Measurements from ENCODE around the gene CYP19A1.

DNA sequence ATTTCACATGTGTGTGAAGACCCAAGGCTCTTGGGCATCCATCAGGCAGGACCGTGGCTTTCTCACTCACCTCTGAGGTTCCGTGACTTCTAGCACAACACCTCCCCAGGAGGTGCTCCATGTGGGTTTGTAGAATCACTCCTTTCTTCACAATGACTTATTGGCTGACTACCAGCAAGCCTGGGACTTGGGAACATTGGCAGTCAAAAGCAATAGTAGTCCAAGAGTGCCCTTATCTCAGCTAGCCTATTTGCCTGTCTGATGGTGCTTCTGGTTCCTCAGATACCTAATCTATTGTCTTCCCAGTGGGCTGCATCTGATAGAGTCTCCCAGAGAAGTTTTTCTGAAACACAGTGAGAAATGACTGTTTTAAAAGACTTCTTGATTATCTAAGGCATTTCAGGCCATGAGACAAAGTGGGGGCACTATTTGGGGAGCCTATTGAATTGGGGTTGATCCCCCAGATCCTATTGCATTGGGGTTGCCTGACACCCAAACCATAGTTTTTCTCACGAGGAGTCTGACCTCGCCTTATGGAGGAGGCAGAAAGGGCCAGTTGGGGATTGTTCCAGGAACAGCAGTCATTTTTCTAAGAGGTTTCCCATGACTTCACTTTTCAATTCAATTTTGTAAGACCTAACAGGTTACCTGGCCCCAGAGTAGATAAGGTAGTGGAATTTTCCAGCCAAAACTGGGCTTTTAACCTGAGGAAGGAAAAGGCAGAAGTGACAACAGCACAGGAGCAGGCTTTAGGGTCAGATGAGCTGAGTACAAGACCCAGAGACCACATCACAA lies 88.0 kb downstream of the CYP19A1 start:
- TF ChIP-seq, protein P1, sequence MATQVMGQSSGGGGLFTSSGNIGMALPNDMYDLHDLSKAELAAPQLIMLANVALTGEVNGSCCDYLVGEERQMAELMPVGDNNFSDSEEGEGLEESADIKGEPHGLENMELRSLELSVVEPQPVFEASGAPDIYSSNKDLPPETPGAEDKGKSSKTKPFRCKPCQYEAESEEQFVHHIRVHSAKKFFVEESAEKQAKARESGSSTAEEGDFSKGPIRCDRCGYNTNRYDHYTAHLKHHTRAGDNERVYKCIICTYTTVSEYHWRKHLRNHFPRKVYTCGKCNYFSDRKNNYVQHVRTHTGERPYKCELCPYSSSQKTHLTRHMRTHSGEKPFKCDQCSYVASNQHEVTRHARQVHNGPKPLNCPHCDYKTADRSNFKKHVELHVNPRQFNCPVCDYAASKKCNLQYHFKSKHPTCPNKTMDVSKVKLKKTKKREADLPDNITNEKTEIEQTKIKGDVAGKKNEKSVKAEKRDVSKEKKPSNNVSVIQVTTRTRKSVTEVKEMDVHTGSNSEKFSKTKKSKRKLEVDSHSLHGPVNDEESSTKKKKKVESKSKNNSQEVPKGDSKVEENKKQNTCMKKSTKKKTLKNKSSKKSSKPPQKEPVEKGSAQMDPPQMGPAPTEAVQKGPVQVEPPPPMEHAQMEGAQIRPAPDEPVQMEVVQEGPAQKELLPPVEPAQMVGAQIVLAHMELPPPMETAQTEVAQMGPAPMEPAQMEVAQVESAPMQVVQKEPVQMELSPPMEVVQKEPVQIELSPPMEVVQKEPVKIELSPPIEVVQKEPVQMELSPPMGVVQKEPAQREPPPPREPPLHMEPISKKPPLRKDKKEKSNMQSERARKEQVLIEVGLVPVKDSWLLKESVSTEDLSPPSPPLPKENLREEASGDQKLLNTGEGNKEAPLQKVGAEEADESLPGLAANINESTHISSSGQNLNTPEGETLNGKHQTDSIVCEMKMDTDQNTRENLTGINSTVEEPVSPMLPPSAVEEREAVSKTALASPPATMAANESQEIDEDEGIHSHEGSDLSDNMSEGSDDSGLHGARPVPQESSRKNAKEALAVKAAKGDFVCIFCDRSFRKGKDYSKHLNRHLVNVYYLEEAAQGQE (IDR thresholded peaks at IDR 0.05; ENCODE audit: insufficient read depth in 1 of 2, low read depth in 2 of 2, low read length in 1 of 2) = no peak
- TF ChIP-seq, protein P2, sequence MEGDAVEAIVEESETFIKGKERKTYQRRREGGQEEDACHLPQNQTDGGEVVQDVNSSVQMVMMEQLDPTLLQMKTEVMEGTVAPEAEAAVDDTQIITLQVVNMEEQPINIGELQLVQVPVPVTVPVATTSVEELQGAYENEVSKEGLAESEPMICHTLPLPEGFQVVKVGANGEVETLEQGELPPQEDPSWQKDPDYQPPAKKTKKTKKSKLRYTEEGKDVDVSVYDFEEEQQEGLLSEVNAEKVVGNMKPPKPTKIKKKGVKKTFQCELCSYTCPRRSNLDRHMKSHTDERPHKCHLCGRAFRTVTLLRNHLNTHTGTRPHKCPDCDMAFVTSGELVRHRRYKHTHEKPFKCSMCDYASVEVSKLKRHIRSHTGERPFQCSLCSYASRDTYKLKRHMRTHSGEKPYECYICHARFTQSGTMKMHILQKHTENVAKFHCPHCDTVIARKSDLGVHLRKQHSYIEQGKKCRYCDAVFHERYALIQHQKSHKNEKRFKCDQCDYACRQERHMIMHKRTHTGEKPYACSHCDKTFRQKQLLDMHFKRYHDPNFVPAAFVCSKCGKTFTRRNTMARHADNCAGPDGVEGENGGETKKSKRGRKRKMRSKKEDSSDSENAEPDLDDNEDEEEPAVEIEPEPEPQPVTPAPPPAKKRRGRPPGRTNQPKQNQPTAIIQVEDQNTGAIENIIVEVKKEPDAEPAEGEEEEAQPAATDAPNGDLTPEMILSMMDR (IDR thresholded peaks at IDR 0.05) = no peak
- TF ChIP-seq POLR2AphosphoS5 (IDR thresholded peaks at IDR 0.05; ENCODE audit: low read depth, low read length) = no peak
- TF ChIP-seq SIN3A (IDR thresholded peaks at IDR 0.05; ENCODE audit: borderline replicate concordance, insufficient read depth, low read depth, low read length) = no peak
- TF ChIP-seq TCF7L2 (IDR thresholded peaks at IDR 0.05; ENCODE audit: low read depth, low read length) = no peak
